Osteoblast (primary cell): ENCODE results near the gene CAPN9. TPM values are rescaled to one million over a fixed set of nuclear protein-coding genes. Genes with fewer than 3 reads are reported as not detected.

Source experiments
- DNase-seq: peaks from one replicate; pipeline ENCODE4 v3.0.0; 2011; ENCODE audit warnings: low spot score, mixed read lengths; ENCODE audit not compliant: insufficient read length; ENCODE audit errors: missing footprints
- H2AFZ ChIP-seq: 2 replicates; pipeline ENCODE4 v1.6.0; 2011; ENCODE audit warnings: mild to moderate bottlenecking, low read length
- H3K27ac ChIP-seq: 2 replicates; pipeline ENCODE4 v1.5.1; 2011; ENCODE audit warnings: mild to moderate bottlenecking, low read depth, low read length, moderate library complexity
- H3K27me3 ChIP-seq: 2 replicates; pipeline ENCODE4 v1.6.0; 2012; ENCODE audit warnings: mild to moderate bottlenecking, control low read depth, inconsistent platforms, low read length, moderate library complexity; ENCODE audit not compliant: insufficient read depth
- H3K36me3 ChIP-seq: 2 replicates; pipeline ENCODE4 v1.5.1; 2011; ENCODE audit warnings: mild to moderate bottlenecking, low read length, control low read depth, moderate library complexity; ENCODE audit not compliant: insufficient read depth
- H3K4me1 ChIP-seq: 2 replicates; pipeline ENCODE4 v1.5.1; 2011; ENCODE audit warnings: mild to moderate bottlenecking, low read length, control low read depth, moderate library complexity; ENCODE audit not compliant: insufficient read depth
- H3K4me2 ChIP-seq: 2 replicates; pipeline ENCODE4 v1.6.0; 2011; ENCODE audit warnings: mild to moderate bottlenecking, low read length; ENCODE audit not compliant: insufficient read depth
- H3K4me3 ChIP-seq: fragments of 200-600 bp; sonication (generic); 3 replicates; pipeline ENCODE4 v1.5.1; 2012; ENCODE audit warnings: mild to moderate bottlenecking, low read length, inconsistent platforms; ENCODE audit not compliant: insufficient read depth
- H3K79me2 ChIP-seq: 2 replicates; pipeline ENCODE4 v1.6.0; 2012; ENCODE audit warnings: mild to moderate bottlenecking, low read length, control low read depth, inconsistent platforms; ENCODE audit not compliant: insufficient read depth
- H3K9me3 ChIP-seq: 2 replicates; pipeline ENCODE4 v1.5.1; 2011; ENCODE audit warnings: low read depth, low read length, control low read depth
- H4K20me1 ChIP-seq: 2 replicates; pipeline ENCODE4 v1.6.0; 2012; ENCODE audit warnings: mild to moderate bottlenecking, low read length, control low read depth; ENCODE audit not compliant: insufficient read depth
- CTCF ChIP-seq: IDR thresholded peaks from 2 replicates; pipeline ENCODE4 v1.5.1; 2011; ENCODE audit warnings: mild to moderate bottlenecking, low read depth, low read length, moderate library complexity; ENCODE audit errors: extremely low read depth
- total RNA-seq: library from RNA; depleted of rRNA; stranded (reverse); fragments of >200 nt; gene quantifications from 2 replicates; pipeline ENCODE4 v1.2.3, GENCODE V29; 2012

Gene CAPN9
- total RNA-seq, 1 donor = not detected

- Histone ChIP-seq H3K4me2 (no peak overlapping the region), H4K20me1 (no peaks in the 10 kb centered on the region), H3K27me3 (no peaks in the 10 kb centered on the region), H2AFZ (no peak overlapping the region), H3K9me3 (no peaks in the 10 kb centered on the region), H3K79me2 (no peaks in the 10 kb centered on the region), H3K4me3 (no peak overlapping the region), H3K36me3 (no peaks in the 10 kb centered on the region), H3K4me1 (peaks cover 5% of the 10 kb centered on the region), H3K27ac (no peak overlapping the region)
- no peak for TF ChIP-seq CTCF
- DNase-seq = no peak
These were observed 38.3 kb upstream of the CAPN9 start for GRCh38 chr1:230708631-230709580.

- Histone ChIP-seq H3K4me1 (peaks cover 11% of the 10 kb centered on the region), H3K27me3 (no peaks in the 10 kb centered on the region), H3K36me3 (no peaks in the 10 kb centered on the region), H3K27ac (no peak overlapping the region), H4K20me1 (no peaks in the 10 kb centered on the region), H3K79me2 (no peaks in the 10 kb centered on the region), H3K4me2 (no peak overlapping the region), H2AFZ (no peak overlapping the region), H3K4me3 (no peak overlapping the region), H3K9me3 (no peaks in the 10 kb centered on the region)
- no peak for DNase-seq
- TF ChIP-seq CTCF = no peak
These were observed 37.3 kb upstream of the CAPN9 start for GRCh38 chr1:230709619-230710542.

GRCh38 chr1:230710543-230710904 is 36.7 kb upstream of the CAPN9 start:
- H4K20me1 ChIP-seq = no peaks in the 10 kb centered on the region
- H3K4me3 ChIP-seq = no peak overlapping the region
- H3K9me3 ChIP-seq = no peaks in the 10 kb centered on the region
- no peaks in the 10 kb centered on the region for H3K36me3 ChIP-seq
- H3K4me2 ChIP-seq = no peak overlapping the region
- H3K4me1 ChIP-seq = peaks cover 11% of the 10 kb centered on the region
- no peaks in the 10 kb centered on the region for H3K27me3 ChIP-seq
- no peak for DNase-seq
- H3K79me2 ChIP-seq = no peaks in the 10 kb centered on the region
- TF ChIP-seq CTCF = no peak
- no peak overlapping the region for H2AFZ ChIP-seq
- no peak overlapping the region for H3K27ac ChIP-seq

- Histone ChIP-seq H3K9me3 (no peaks in the 10 kb centered on the region), H3K36me3 (no peaks in the 10 kb centered on the region), H4K20me1 (no peaks in the 10 kb centered on the region), H3K27me3 (no peaks in the 10 kb centered on the region), H3K4me2 (no peak overlapping the region), H3K4me3 (no peak overlapping the region), H3K79me2 (no peaks in the 10 kb centered on the region), H2AFZ (no peak overlapping the region), H3K27ac (no peak overlapping the region), H3K4me1 (peaks cover 11% of the 10 kb centered on the region)
- DNase-seq = no peak
- TF ChIP-seq CTCF = no peak
These were observed 35.9 kb upstream of the CAPN9 start for GRCh38 chr1:230711245-230711644.
